Measurements from ENCODE around the gene LPP.

DNA sequence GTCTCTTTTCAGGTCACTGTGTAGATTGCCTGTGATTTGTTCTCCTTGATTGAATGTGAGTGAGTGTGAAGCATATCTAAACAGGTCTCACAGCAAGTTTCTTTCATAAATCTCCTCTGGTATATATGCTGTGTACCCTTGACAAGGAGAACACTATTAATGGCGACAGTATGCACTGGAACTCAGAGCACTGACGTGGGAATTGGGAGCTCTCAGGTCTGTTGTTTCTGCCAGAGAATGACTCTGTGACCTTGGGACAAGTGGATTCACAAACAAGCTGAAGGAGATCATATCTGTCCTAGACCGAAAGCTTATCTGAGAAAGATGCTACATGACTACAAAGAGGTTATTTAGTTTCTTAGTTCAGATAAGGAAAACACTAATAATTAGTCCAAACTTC is 691.6 kb downstream of the LPP start:
- no peak for TF ChIP-seq POLR2A (IDR thresholded peaks at IDR 0.05)
- TF ChIP-seq, protein P1, sequence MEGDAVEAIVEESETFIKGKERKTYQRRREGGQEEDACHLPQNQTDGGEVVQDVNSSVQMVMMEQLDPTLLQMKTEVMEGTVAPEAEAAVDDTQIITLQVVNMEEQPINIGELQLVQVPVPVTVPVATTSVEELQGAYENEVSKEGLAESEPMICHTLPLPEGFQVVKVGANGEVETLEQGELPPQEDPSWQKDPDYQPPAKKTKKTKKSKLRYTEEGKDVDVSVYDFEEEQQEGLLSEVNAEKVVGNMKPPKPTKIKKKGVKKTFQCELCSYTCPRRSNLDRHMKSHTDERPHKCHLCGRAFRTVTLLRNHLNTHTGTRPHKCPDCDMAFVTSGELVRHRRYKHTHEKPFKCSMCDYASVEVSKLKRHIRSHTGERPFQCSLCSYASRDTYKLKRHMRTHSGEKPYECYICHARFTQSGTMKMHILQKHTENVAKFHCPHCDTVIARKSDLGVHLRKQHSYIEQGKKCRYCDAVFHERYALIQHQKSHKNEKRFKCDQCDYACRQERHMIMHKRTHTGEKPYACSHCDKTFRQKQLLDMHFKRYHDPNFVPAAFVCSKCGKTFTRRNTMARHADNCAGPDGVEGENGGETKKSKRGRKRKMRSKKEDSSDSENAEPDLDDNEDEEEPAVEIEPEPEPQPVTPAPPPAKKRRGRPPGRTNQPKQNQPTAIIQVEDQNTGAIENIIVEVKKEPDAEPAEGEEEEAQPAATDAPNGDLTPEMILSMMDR (IDR thresholded peaks at IDR 0.05 in 4 of 5, conservative IDR thresholded peaks at IDR 0.05 in 1 of 5): no peak

All from gastrocnemius medialis (tissue), 4 donors.